Progenitor cell of endocrine pancreas (in vitro differentiated cells): ENCODE measurements around the gene SRGN. TPM values are rescaled to one million over a fixed set of nuclear protein-coding genes. Genes with fewer than 3 reads are reported as not detected.

Source experiments
- DNase-seq: peaks from one replicate; pipeline ENCODE4 v3.0.0; 2021; ENCODE audit warnings: low spot score; ENCODE audit not compliant: unreplicated experiment
- H3K27ac Mint-ChIP-seq: 2 replicates; pipeline ENCODE4 v1.8.0; 2021; ENCODE audit warnings: mild to moderate bottlenecking, moderate library complexity, mixed read lengths
- H3K27me3 Mint-ChIP-seq: 2 replicates; pipeline ENCODE4 v1.8.0; 2021; ENCODE audit warnings: mixed read lengths
- H3K36me3 Mint-ChIP-seq: 2 replicates; pipeline ENCODE4 v1.8.0; 2022; ENCODE audit warnings: mixed read lengths; ENCODE audit not compliant: insufficient read depth
- H3K4me1 Mint-ChIP-seq: 2 replicates; pipeline ENCODE4 v1.8.0; 2021; ENCODE audit warnings: low read depth, mixed read lengths
- H3K4me3 Mint-ChIP-seq: 2 replicates; pipeline ENCODE4 v1.8.0; 2021; ENCODE audit warnings: low read depth, mild to moderate bottlenecking, moderate library complexity, mixed read lengths
- H3K9me3 Mint-ChIP-seq: 2 replicates; pipeline ENCODE4 v1.8.0; 2021; ENCODE audit warnings: low read depth, mixed read lengths
- total RNA-seq: library from RNA; stranded (reverse); gene quantifications from 2 replicates; pipeline ENCODE4 v1.2.1, GENCODE V29; 2021
- TF ChIP-seq, protein P1 (sequence below): fragments of 200-600 bp; sonication (generic); IDR thresholded peaks from one replicate; pipeline ENCODE4 v1.5.0; 2021; ENCODE audit warnings: antibody characterized with exemption, mild to moderate bottlenecking; ENCODE audit not compliant: unreplicated experiment

The SRGN gene
- total RNA-seq, 1 donor from 2014 or later = not detected

DNA sequence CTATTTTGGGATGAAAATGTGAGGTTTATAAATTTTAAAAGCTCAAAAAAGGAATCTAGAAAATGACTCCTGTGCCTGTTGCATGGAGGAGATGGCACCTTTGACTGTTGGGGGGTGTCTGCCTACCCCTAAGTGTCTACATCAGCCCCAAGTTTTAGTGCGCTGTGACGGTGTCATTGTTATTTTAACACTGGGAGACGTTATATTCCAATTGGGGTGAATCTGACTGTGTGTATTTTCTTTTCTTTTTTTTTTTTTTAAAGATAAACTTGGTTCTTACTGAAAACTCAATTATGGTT, 517 bp downstream of the SRGN start:
- DNase-seq = no peak

DNA sequence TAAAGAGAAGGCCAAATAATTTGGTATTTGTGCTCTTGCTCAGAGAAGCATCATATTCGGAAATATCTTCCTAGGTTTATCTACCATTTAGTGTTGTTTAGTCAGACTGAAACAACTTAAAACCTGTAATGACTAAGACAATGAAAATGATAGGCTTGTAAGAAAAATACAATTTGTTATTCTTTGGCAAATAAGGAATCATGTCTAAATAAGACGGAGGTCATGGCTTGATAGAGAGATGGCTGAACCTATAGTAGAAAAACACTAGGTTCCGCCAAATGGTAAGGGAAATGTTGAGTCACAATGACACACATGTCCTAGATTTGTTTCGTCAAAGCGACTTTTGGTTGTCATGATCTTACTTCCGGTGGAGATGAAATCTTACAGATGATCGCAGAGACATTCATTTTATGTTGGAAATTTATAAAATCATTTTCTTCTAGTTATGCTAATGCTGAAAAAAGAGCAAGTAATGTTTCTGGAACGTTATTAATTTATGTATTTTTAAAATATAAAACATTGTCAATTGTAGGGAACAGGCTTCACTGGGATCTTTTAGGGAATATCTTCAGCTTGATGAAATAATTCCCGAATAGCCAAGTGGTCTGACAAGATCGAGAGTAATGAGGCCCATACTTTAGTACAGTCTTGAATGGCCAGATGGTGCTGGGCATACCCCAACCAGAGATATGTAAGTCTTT, 1.0 kb downstream of the SRGN start:
- DNase-seq = no peak
- TF ChIP-seq, protein P1, sequence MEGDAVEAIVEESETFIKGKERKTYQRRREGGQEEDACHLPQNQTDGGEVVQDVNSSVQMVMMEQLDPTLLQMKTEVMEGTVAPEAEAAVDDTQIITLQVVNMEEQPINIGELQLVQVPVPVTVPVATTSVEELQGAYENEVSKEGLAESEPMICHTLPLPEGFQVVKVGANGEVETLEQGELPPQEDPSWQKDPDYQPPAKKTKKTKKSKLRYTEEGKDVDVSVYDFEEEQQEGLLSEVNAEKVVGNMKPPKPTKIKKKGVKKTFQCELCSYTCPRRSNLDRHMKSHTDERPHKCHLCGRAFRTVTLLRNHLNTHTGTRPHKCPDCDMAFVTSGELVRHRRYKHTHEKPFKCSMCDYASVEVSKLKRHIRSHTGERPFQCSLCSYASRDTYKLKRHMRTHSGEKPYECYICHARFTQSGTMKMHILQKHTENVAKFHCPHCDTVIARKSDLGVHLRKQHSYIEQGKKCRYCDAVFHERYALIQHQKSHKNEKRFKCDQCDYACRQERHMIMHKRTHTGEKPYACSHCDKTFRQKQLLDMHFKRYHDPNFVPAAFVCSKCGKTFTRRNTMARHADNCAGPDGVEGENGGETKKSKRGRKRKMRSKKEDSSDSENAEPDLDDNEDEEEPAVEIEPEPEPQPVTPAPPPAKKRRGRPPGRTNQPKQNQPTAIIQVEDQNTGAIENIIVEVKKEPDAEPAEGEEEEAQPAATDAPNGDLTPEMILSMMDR = no peak
- Mint-ChIP-seq H3K4me3 (no peak overlapping the region), H3K27ac (no peak overlapping the region), H3K27me3 (peaks cover 30% of the 10 kb centered on the region), H3K36me3 (no peaks in the 10 kb centered on the region), H3K9me3 (no peaks in the 10 kb centered on the region), H3K4me1 (no peaks in the 10 kb centered on the region)

More for the DNA sequence above, 517 bp downstream of the SRGN start:
- peaks cover 30% of the 10 kb centered on the region for H3K27me3 Mint-ChIP-seq
- no peak overlapping the region for H3K27ac Mint-ChIP-seq
- no peaks in the 10 kb centered on the region for H3K36me3 Mint-ChIP-seq
- H3K9me3 Mint-ChIP-seq = no peaks in the 10 kb centered on the region
- H3K4me3 Mint-ChIP-seq = no peak overlapping the region
- TF ChIP-seq, protein P1 = no peak
- H3K4me1 Mint-ChIP-seq = no peaks in the 10 kb centered on the region

DNA sequence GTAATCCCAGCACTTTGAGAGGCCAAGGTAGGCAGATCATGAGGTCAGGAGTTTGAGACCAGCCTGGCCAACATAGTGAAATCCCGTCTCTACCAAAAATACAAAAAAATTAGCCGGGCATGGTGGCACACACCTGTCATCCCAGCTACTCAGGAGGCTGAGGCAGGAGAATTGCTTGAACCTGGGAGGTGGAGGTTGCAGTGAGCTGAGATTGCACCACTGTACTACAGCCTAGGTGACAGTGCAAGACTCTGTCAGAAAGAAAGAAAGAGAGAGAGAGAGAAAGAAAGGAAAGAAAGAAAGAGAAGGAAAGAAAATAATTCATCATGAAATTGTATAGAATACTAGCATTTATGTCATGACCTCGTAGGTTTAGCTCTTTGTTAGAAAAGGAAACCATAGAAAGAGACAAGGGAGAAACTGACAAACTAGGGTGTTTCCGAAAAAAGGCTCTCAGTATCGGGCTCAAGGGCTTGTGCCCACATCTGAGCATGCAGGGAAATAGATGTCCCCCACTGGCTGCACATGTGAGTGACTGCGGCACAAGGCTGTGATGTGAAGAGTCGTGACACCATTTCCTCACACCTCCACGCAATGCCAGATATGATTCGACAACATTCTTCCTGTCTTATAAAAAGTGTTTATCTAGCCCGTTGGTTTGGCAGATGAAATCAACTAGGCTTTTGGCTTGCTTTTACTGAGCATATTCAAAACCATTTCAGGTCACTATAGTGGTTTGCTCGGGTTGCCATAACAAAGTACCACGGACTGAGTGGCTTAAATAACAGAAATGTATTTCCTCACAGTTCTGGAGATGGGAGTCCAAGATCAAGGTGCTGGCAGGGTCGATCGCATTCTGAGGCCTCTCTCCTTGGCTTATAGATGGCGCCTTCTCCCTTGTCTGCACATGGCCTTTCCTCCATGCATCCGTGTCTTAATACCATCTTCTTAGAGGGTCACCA, 2.0 kb downstream of the SRGN start:
- Mint-ChIP-seq H3K36me3 (no peaks in the 10 kb centered on the region), H3K4me3 (no peak overlapping the region), H3K27ac (no peak overlapping the region), H3K4me1 (no peaks in the 10 kb centered on the region), H3K27me3 (peaks cover 27% of the 10 kb centered on the region), H3K9me3 (no peaks in the 10 kb centered on the region)
- DNase-seq = no peak
- TF ChIP-seq, protein P1 = no peak

DNA sequence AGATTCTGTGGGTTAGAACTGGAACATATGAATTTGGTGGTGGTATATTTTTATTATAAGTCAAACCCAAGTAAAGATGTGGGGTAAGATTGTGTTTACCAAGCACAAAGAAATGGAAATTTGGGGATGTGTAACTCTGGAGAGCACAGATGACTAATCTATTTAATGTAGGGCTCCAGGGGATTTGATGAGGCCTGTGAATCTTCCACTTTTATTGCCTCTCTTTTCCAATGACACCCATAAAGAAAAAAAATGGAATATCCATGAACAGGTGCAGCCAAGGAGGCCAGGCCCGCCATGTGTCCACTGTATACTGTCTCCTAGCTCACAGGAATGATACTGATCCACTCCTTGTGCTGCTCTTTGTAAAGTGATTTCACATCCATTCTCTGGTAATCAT, 2.8 kb downstream of the SRGN start:
- Mint-ChIP-seq H3K36me3 (no peaks in the 10 kb centered on the region), H3K9me3 (no peaks in the 10 kb centered on the region), H3K4me1 (no peaks in the 10 kb centered on the region), H3K27me3 (peaks cover 20% of the 10 kb centered on the region), H3K4me3 (no peak overlapping the region), H3K27ac (no peak overlapping the region)
- TF ChIP-seq, protein P1 = no peak
- no peak for DNase-seq

DNA sequence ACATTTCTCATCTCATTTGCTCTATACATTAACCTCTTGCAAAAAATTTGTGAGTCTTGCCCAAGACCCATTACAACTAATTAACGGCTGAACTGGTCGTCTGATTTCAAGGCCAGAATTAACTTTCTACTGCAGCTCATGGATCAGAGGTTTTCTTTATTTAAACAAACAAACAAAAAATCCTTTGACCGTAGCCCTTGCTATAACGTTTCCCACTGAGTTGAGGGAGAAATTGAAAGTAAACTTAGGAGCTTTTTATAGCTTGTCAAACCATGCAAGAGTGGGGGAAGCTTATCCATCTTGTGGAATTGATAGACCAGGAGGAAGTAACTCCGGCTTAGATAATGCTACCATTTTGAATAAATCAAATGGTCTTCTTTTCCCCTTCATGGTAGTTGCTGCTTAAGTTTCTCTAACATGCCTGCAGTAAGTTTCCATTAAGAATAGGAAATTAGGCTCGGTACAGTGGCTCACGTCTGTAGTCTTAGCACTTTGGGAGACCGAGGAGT, 3.3 kb downstream of the SRGN start:
- Mint-ChIP-seq H3K9me3 (no peaks in the 10 kb centered on the region), H3K4me3 (no peak overlapping the region), H3K4me1 (no peaks in the 10 kb centered on the region), H3K27ac (no peak overlapping the region), H3K27me3 (peaks cover 16% of the 10 kb centered on the region), H3K36me3 (no peaks in the 10 kb centered on the region)
- no peak for DNase-seq
- TF ChIP-seq, protein P1 = no peak
